GM12892 (cell line): Measurements from ENCODE around the gene AK9.

Experiments
- POLR2A ChIP-seq: IDR thresholded peaks from 2 replicates; pipeline ENCODE4 v1.6.1; 2011; ENCODE audit warnings: low read depth, low read length, control low read depth
- POLR2AphosphoS5 ChIP-seq: IDR thresholded peaks from 2 replicates; pipeline ENCODE4 v1.6.1; 2011; ENCODE audit warnings: low read depth, low read length, control low read depth

DNA sequence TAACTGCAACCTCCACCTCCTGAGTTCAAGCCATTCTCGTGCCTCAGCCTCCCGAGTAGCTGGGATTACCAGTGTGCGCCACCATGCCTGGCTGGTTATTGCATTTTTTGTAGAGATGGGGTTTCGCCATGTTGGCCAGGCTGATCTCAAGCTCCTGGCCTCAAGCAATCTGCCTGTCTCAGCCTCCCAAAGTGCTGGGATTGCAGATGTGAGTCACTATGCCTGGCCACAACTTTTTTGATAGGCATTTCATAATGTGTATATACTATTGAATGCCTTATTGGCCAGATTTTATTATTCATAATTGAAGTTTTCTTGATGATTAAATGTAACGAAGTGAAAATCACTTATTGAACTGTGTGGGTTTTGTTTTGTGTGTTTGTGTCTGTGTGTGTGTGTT is 28.0 kb upstream of the AK9 start:
- TF ChIP-seq POLR2A (no peak), POLR2AphosphoS5 (no peak)
